Measurements from ENCODE around the gene HCN1. TPM values are rescaled to one million over a fixed set of nuclear protein-coding genes. Genes with fewer than 3 reads are reported as not detected.

HCN1 gene
- total and polyA plus RNA-seq, 2 of the 8 experiments (the other 6 are each of a cell fraction or from before 2014, with no cell fraction given): 1.1 to 6.7 TPM

GRCh38 chr5:45507178-45507577 lies 189.0 kb downstream of the HCN1 start (continued):
- TF ChIP-seq CHD7 (IDR thresholded peaks at IDR 0.05; ENCODE audit: insufficient replicate concordance, low read length): no peak
- no peak for TF ChIP-seq RXRA (IDR thresholded peaks at IDR 0.05; ENCODE audit: insufficient read depth, low read depth, low read length)

Measured in H1 (cell line).